HG03039 (cell line): ENCODE data around the gene GSTP1.

ENCODE experiments used
- ATAC-seq: cut with Tn5 transposase; IDR thresholded peaks from one replicate; pipeline ENCODE4 v1.9.1; 2021; ENCODE audit warnings: mild to moderate bottlenecking, moderate library complexity; ENCODE audit not compliant: unreplicated experiment

GSTP1 gene

GRCh38 chr11:67628710-67629385, 45.2 kb downstream of the GSTP1 start:
- ATAC-seq = no peak

GRCh38 chr11:67629386-67630227, 46.0 kb downstream of the GSTP1 start, which contains the start of gene NUDT8:
NUDT8 (minus strand) TSS chr11:67629937; CDS start chr11:67629911, 26 bp downstream.
- ATAC-seq = peak; percentile 43

GRCh38 chr11:67630228-67630942, 46.8 kb downstream of the GSTP1 start:
- ATAC-seq = peak; percentile 54

- no peak for ATAC-seq
Measured at GRCh38 chr11:67630943-67631331, 47.3 kb downstream of the GSTP1 start.

- ATAC-seq = no peak
Measured at GRCh38 chr11:67631411-67631810, 47.8 kb downstream of the GSTP1 start.

GRCh38 chr11:67631853-67632174, 48.2 kb downstream of the GSTP1 start:
- ATAC-seq = no peak

- no peak for ATAC-seq
Measured at GRCh38 chr11:67632175-67632981, 48.8 kb downstream of the GSTP1 start.

GRCh38 chr11:67632982-67633755, 49.6 kb downstream of the GSTP1 start:
- no peak for ATAC-seq

GRCh38 chr11:67633758-67634365, 50.2 kb downstream of the GSTP1 start:
- ATAC-seq = no peak

- ATAC-seq = no peak
Measured at GRCh38 chr11:67634366-67635230, 51.0 kb downstream of the GSTP1 start.

GRCh38 chr11:67635231-67635521, 51.6 kb downstream of the GSTP1 start:
- ATAC-seq = no peak
